GM12878 (cell line): ENCODE data around the gene CORO7. TPM values are rescaled to one million over a fixed set of nuclear protein-coding genes. Genes with fewer than 3 reads are reported as not detected.

Experiments
- ATAC-seq: fragments of 200-7000 bp; cut with Tn5 transposase; 3 replicates; pipeline ENCODE4 v1.9.1; 2020; ENCODE audit warnings: mild to moderate bottlenecking, moderate library complexity
- BruUV-seq: library from RNA; stranded (reverse); fragments of 400-500 nt; replicated peaks from 2 replicates; lab custom pipeline; 2021; lab: Mats Ljungman, UMichigan
- CTCF ChIA-PET: fragments of 300-600 bp; sonication (Branson Sonifier 250); formaldehyde crosslinking; extraction: SDS; loops from one replicate; lab custom pipeline; 2021; ENCODE audit warnings: inconsistent platforms; lab: Yijun Ruan, JAX
- POLR2A ChIA-PET: fragments of 350-600 bp; formaldehyde crosslinking; extraction: SDS; loops from one replicate; lab custom pipeline; 2021; ENCODE audit warnings: inconsistent platforms; lab: Charles Lee
- RAD21 ChIA-PET: fragments of 300-600 bp; sonication (Branson Sonifier 250); formaldehyde crosslinking; loops from one replicate; lab custom pipeline; 2023; ENCODE audit warnings: antibody characterized with exemption; ENCODE audit not compliant: unreplicated experiment; lab: Charles Lee
- SMC1A ChIA-PET: fragments of 300-600 bp; sonication (Branson Sonifier 250); formaldehyde crosslinking; loops from one replicate; lab custom pipeline; 2023; ENCODE audit not compliant: unreplicated experiment, uncharacterized antibody; lab: Charles Lee
- DNase-seq: peaks from one replicate; pipeline ENCODE4 v3.0.0-alpha.2; 2011; ENCODE audit warnings: low read depth, low spot score
- FAIRE-seq: peaks from 3 replicates; lab custom pipeline; 2011; peaks lifted over from hg19 to GRCh38; lab: Jason Lieb, UNC
- H2AFZ ChIP-seq: 2 replicates; pipeline ENCODE4 v1.6.0; 2011; ENCODE audit warnings: low read depth, low read length, control low read depth; ENCODE audit not compliant: control insufficient read depth
- H3K27ac ChIP-seq: 2 replicates; pipeline ENCODE4 v1.5.1; 2011; ENCODE audit warnings: control low read depth; ENCODE audit not compliant: control insufficient read depth, insufficient read depth
- H3K27me3 ChIP-seq, 2 experiments: replicated peaks in 1 of 2; 2 replicates each; pipeline versions ENCODE4 v1.6.0 to v1.6.1; 2011; ENCODE audit warnings: low read length in 1 of 2; ENCODE audit not compliant: control insufficient read depth in 2 of 2, insufficient read depth in 2 of 2
- H3K36me3 ChIP-seq, 2 experiments: 2 replicates each; pipeline ENCODE4 v1.5.1; 2011; ENCODE audit warnings: low read length in 1 of 2; ENCODE audit not compliant: control insufficient read depth in 2 of 2, insufficient read depth in 2 of 2
- H3K4me1 ChIP-seq: 2 replicates; pipeline ENCODE4 v1.6.1; 2011; ENCODE audit warnings: mild to moderate bottlenecking, low read length, moderate library complexity, mixed read lengths; ENCODE audit not compliant: control insufficient read depth, insufficient read depth
- H3K4me2 ChIP-seq: 2 replicates; pipeline ENCODE4 v1.6.0; 2011; ENCODE audit warnings: control low read depth; ENCODE audit not compliant: control insufficient read depth, insufficient read depth
- H3K4me3 ChIP-seq: fragments of 200-600 bp; sonication (generic); 2 replicates; pipeline ENCODE4 v1.5.1; 2016
- H3K79me2 ChIP-seq: 2 replicates; pipeline ENCODE4 v1.6.0; 2011; ENCODE audit warnings: low read length; ENCODE audit not compliant: control insufficient read depth, insufficient read depth
- H3K9ac ChIP-seq: 2 replicates; pipeline ENCODE4 v1.8.0; 2011; ENCODE audit warnings: low read length, control low read depth, mixed read lengths; ENCODE audit not compliant: control insufficient read depth, insufficient read depth
- H3K9me3 ChIP-seq: replicated peaks from 3 replicates; pipeline ENCODE4 v1.5.1; 2011; ENCODE audit warnings: mild to moderate bottlenecking, low read length; ENCODE audit not compliant: control insufficient read depth, insufficient read depth
- H4K20me1 ChIP-seq: 2 replicates; pipeline ENCODE4 v1.6.0; 2011; ENCODE audit not compliant: control insufficient read depth, insufficient read depth
- BACH1 ChIP-seq: fragments of 450-650 bp; IDR thresholded peaks from 2 replicates; pipeline ENCODE4 v1.6.1; 2017; ENCODE audit warnings: mild to moderate bottlenecking, borderline replicate concordance
- HDAC2 ChIP-seq: fragments of 200-600 bp; sonication (generic); IDR thresholded peaks from 2 replicates; pipeline ENCODE4 v1.6.1; 2017
- IRF3 ChIP-seq: fragments of 450-650 bp; IDR thresholded peaks from 2 replicates; pipeline ENCODE4 v1.6.1; 2014; ENCODE audit warnings: mild to moderate bottlenecking
- MYC ChIP-seq: IDR thresholded peaks from 2 replicates; pipeline ENCODE4 v1.6.1; 2011; ENCODE audit warnings: mild to moderate bottlenecking, low read length, moderate library complexity, inconsistent platforms; ENCODE audit not compliant: insufficient read depth, insufficient replicate concordance, insufficient read length, severe bottlenecking
- NFYB ChIP-seq: IDR thresholded peaks from 2 replicates; pipeline ENCODE4 v1.6.1; 2011; ENCODE audit warnings: low read depth, mild to moderate bottlenecking, low read length, improper control_type of control experiment, moderate library complexity; ENCODE audit not compliant: insufficient read depth
- RFX5 ChIP-seq: IDR thresholded peaks from 2 replicates; pipeline ENCODE4 v1.6.1; 2011; ENCODE audit warnings: low read depth, low read length, improper control_type of control experiment
- SMAD5 ChIP-seq: IDR thresholded peaks from 2 replicates; pipeline ENCODE4 v1.6.1; 2016; ENCODE audit warnings: antibody characterized with exemption, low read depth
- TARDBP ChIP-seq: IDR thresholded peaks from 2 replicates; pipeline ENCODE4 v1.6.1; 2016; ENCODE audit warnings: borderline replicate concordance
- WGBS: methylation state at CpG from one replicate; pipeline ENCODE4 v1.1.6; 2016; ENCODE audit warnings: low lambda C conversion rate; ENCODE audit not compliant: insufficient replicate concordance, insufficient coverage; ENCODE audit errors: missing lambda C conversion rate; 5-methylcytosine and 5-hydroxymethylcytosine counted together
- in situ Hi-C: fragments of 300-500 bp; cut with MboI; formaldehyde crosslinking; loops from 9 replicates; pipeline ENCODE4 v1.14.3; 2018; ENCODE audit warnings: mixed read lengths
- intact Hi-C: fragments of 100-400 bp; cut with micrococcal nuclease; formaldehyde crosslinking; loops from one replicate; pipeline ENCODE4 v1.14.2; 2022; ENCODE audit not compliant: unreplicated experiment
- polyA plus RNA-seq, 11 experiments: library from polyadenylated mRNA; depleted of rRNA in 4 of 11; unstranded in 6 of 11; stranded (reverse) in 5 of 11; fragments of >200 nt; fragmentation: Nextera tagmentation in 4 of 11; fragmentation: Illumina TruSeq in 1 of 11; extraction: Ambion mirVana in 4 of 11; extraction: Trizol in 1 of 11; gene quantifications; 1 replicate in 1 of 11; 2 replicates in 10 of 11; pipeline versions ENCODE4 v1.2.1 to v1.2.3, GENCODE V29; 2011 to 2016; ENCODE audit warnings: inconsistent platforms in 2 of 11, missing spikeins in 2 of 11, low read depth in 1 of 11
- total RNA-seq, 4 experiments: library from RNA; depleted of rRNA in 3 of 4; stranded (reverse); fragments of >200 nt in 3 of 4; fragmentation: Illumina TruSeq in 1 of 4; extraction: Trizol in 1 of 4; gene quantifications; 2 replicates each; pipeline versions ENCODE4 v1.2.1 to v1.2.3, GENCODE V29; 2013 to 2021
- TF ChIP-seq, protein P1 (sequence below): fragments of 150-350 bp; IDR thresholded peaks from 2 replicates; pipeline ENCODE4 v1.6.1; 2016; ENCODE audit warnings: low read depth, low read length
- TF ChIP-seq, protein P2 (sequence below): fragments of 450-650 bp; IDR thresholded peaks from 2 replicates; pipeline ENCODE4 v1.6.1; 2017; ENCODE audit warnings: antibody characterized with exemption, mild to moderate bottlenecking, moderate library complexity

The CORO7 gene
- total and polyA plus RNA-seq, 10 of the 15 experiments (the other 5 are each of a cell fraction or from before 2014, with no cell fraction given): 0.64 to 89.2 (median 43.7) TPM

GRCh38 chr16:4351880-4352279 lies 64.5 kb downstream of the CORO7 start:
- RAD21 ChIA-PET: interaction anchor here (0.6 to 1.3 kb wide), 3 partner anchors 65 to 265 kb away, joined by 3 read pairs; partner anchors contain the start of gene CORO7
- H3K9me3 ChIP-seq: no peaks in the 10 kb centered on the region
- H3K4me1 ChIP-seq: no peaks in the 10 kb centered on the region
- 75% methylated on average over 6 of the region's 7 CpGs for WGBS
- no peak overlapping the region for H3K4me2 ChIP-seq
- CTCF ChIA-PET: interaction anchor here (0.8 to 3.2 kb wide), 5 partner anchors 19 to 98 kb away, joined by 3 to 30 read pairs (median 3); no protein-coding TSS in a partner anchor
- no peak overlapping the region for H3K4me3 ChIP-seq
- ATAC-seq (no peak), FAIRE-seq (no peak), DNase-seq (no peak)
- no TSS peak for BruUV-seq
- H2AFZ ChIP-seq: no peak overlapping the region
- no peaks in the 10 kb centered on the region for H4K20me1 ChIP-seq
- H3K36me3 ChIP-seq: peaks cover 0 to 3% of the 10 kb centered on the region in 2 experiments; a peak in 3 of 4 replicates
- no peak overlapping the region for H3K9ac ChIP-seq
- in situ Hi-C loops: no loop called here
- intact Hi-C loops: loop anchor here (10.0 kb wide), 1 partner anchor 123 kb away; the partner anchor contains the start of genes HMOX2 and NMRAL1
- TF ChIP-seq NFYB: no peak
- no peak for TF ChIP-seq IRF3
- no peak for TF ChIP-seq BACH1
- TF ChIP-seq RFX5: no peak
- no peak for TF ChIP-seq HDAC2
- TF ChIP-seq MYC: no peak
- TF ChIP-seq, protein P1, sequence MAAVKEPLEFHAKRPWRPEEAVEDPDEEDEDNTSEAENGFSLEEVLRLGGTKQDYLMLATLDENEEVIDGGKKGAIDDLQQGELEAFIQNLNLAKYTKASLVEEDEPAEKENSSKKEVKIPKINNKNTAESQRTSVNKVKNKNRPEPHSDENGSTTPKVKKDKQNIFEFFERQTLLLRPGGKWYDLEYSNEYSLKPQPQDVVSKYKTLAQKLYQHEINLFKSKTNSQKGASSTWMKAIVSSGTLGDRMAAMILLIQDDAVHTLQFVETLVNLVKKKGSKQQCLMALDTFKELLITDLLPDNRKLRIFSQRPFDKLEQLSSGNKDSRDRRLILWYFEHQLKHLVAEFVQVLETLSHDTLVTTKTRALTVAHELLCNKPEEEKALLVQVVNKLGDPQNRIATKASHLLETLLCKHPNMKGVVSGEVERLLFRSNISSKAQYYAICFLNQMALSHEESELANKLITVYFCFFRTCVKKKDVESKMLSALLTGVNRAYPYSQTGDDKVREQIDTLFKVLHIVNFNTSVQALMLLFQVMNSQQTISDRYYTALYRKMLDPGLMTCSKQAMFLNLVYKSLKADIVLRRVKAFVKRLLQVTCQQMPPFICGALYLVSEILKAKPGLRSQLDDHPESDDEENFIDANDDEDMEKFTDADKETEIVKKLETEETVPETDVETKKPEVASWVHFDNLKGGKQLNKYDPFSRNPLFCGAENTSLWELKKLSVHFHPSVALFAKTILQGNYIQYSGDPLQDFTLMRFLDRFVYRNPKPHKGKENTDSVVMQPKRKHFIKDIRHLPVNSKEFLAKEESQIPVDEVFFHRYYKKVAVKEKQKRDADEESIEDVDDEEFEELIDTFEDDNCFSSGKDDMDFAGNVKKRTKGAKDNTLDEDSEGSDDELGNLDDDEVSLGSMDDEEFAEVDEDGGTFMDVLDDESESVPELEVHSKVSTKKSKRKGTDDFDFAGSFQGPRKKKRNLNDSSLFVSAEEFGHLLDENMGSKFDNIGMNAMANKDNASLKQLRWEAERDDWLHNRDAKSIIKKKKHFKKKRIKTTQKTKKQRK: no peak
- no peak for TF ChIP-seq SMAD5
- no peak for TF ChIP-seq TARDBP
- TF ChIP-seq, protein P2, sequence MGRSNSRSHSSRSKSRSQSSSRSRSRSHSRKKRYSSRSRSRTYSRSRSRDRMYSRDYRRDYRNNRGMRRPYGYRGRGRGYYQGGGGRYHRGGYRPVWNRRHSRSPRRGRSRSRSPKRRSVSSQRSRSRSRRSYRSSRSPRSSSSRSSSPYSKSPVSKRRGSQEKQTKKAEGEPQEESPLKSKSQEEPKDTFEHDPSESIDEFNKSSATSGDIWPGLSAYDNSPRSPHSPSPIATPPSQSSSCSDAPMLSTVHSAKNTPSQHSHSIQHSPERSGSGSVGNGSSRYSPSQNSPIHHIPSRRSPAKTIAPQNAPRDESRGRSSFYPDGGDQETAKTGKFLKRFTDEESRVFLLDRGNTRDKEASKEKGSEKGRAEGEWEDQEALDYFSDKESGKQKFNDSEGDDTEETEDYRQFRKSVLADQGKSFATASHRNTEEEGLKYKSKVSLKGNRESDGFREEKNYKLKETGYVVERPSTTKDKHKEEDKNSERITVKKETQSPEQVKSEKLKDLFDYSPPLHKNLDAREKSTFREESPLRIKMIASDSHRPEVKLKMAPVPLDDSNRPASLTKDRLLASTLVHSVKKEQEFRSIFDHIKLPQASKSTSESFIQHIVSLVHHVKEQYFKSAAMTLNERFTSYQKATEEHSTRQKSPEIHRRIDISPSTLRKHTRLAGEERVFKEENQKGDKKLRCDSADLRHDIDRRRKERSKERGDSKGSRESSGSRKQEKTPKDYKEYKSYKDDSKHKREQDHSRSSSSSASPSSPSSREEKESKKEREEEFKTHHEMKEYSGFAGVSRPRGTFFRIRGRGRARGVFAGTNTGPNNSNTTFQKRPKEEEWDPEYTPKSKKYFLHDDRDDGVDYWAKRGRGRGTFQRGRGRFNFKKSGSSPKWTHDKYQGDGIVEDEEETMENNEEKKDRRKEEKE: no peak
- H3K27me3 ChIP-seq: no peaks in the 10 kb centered on the region
- SMC1A ChIA-PET: interaction anchor here (0.6 to 1.7 kb wide), 3 partner anchors 24 to 64 kb away, joined by 3 to 5 read pairs (median 3); no protein-coding TSS in a partner anchor
- no peak overlapping the region for H3K27ac ChIP-seq
- peaks cover 23% of the 10 kb centered on the region for H3K79me2 ChIP-seq
- POLR2A ChIA-PET: interaction anchor here (0.6 to 1.4 kb wide), 5 partner anchors 10 to 1222 kb away, joined by 3 to 10 read pairs (median 7); partner anchors contain the start of gene HMOX2
